H9 (cell line): ENCODE measurements around the gene USP9X. TPM values are rescaled to one million over a fixed set of nuclear protein-coding genes. Genes with fewer than 3 reads are reported as not detected.

Experiments used
- DNase-seq: peaks from one replicate; pipeline ENCODE4 v3.0.0-alpha.2; 2017
- H2AFZ ChIP-seq: one replicate; pipeline ENCODE4 v1.6.1; 2013; ENCODE audit warnings: mild to moderate bottlenecking, low read length, control low read depth, moderate library complexity
- H2AK5ac ChIP-seq: 2 replicates; pipeline ENCODE4 v1.6.1; 2013; ENCODE audit warnings: low read length, control low read depth, mixed read lengths; ENCODE audit not compliant: insufficient read length
- H2BK120ac ChIP-seq: one replicate; pipeline ENCODE4 v1.6.1; 2013; ENCODE audit warnings: low read depth, mild to moderate bottlenecking, low read length, control low read depth, inconsistent platforms; ENCODE audit not compliant: poor library complexity, severe bottlenecking
- H2BK12ac ChIP-seq: 2 replicates; pipeline ENCODE4 v1.6.1; 2013; ENCODE audit warnings: low read length, control low read depth, mixed read lengths, low read depth; ENCODE audit not compliant: insufficient read length
- H2BK15ac ChIP-seq: 2 replicates; pipeline ENCODE4 v1.6.1; 2013; ENCODE audit warnings: low read depth, low read length, control low read depth
- H2BK20ac ChIP-seq: one replicate; pipeline ENCODE4 v1.6.1; 2013; ENCODE audit warnings: low read depth, mild to moderate bottlenecking, low read length, control low read depth, inconsistent platforms; ENCODE audit not compliant: poor library complexity, severe bottlenecking
- H2BK5ac ChIP-seq: 2 replicates; pipeline ENCODE4 v1.6.1; 2013; ENCODE audit warnings: low read length, control low read depth, mixed read lengths; ENCODE audit not compliant: insufficient read length
- H3K14ac ChIP-seq: 2 replicates; pipeline ENCODE4 v1.6.1; 2013; ENCODE audit warnings: low read length, control low read depth; ENCODE audit not compliant: insufficient read depth
- H3K18ac ChIP-seq: 2 replicates; pipeline ENCODE4 v1.6.1; 2013; ENCODE audit warnings: low read depth, mild to moderate bottlenecking, mixed read lengths, low read length, control low read depth; ENCODE audit not compliant: insufficient read length
- H3K23ac ChIP-seq: 2 replicates; pipeline ENCODE4 v1.6.1; 2013; ENCODE audit warnings: low read length, control low read depth, mixed read lengths, low read depth; ENCODE audit not compliant: insufficient read length
- H3K23me2 ChIP-seq: 2 replicates; pipeline ENCODE4 v1.6.1; 2013; ENCODE audit warnings: low read depth, mild to moderate bottlenecking, mixed read lengths, low read length, control low read depth; ENCODE audit not compliant: insufficient read length, poor library complexity, severe bottlenecking
- H3K27ac ChIP-seq: 2 replicates; pipeline ENCODE4 v1.5.1; 2013; ENCODE audit warnings: low read length, control low read depth, mixed read lengths, low read depth; ENCODE audit not compliant: insufficient read length
- H3K27me3 ChIP-seq: 2 replicates; pipeline ENCODE4 v1.6.1; 2013; ENCODE audit warnings: low read length, control low read depth, inconsistent platforms; ENCODE audit not compliant: insufficient read depth
- H3K4ac ChIP-seq: 2 replicates; pipeline ENCODE4 v1.6.1; 2013; ENCODE audit warnings: low read depth, mild to moderate bottlenecking, control low read depth, inconsistent platforms, low read length, moderate library complexity
- H3K4me1 ChIP-seq: 2 replicates; pipeline ENCODE4 v1.6.1; 2013; ENCODE audit warnings: low read length, control low read depth, inconsistent platforms; ENCODE audit not compliant: insufficient read depth
- H3K4me2 ChIP-seq: 2 replicates; pipeline ENCODE4 v1.6.1; 2013; ENCODE audit warnings: low read length, control low read depth, mixed read lengths; ENCODE audit not compliant: insufficient read length, insufficient read depth
- H3K56ac ChIP-seq: 2 replicates; pipeline ENCODE4 v1.6.1; 2013; ENCODE audit warnings: low read depth, mild to moderate bottlenecking, mixed read lengths, low read length, control low read depth; ENCODE audit not compliant: insufficient read length
- H3K79me1 ChIP-seq: 2 replicates; pipeline ENCODE4 v1.6.1; 2013; ENCODE audit warnings: low read depth, mild to moderate bottlenecking, moderate library complexity, low read length, control low read depth, inconsistent platforms; ENCODE audit not compliant: insufficient read depth, poor library complexity, severe bottlenecking
- H3K79me2 ChIP-seq: 2 replicates; pipeline ENCODE4 v1.6.1; 2013; ENCODE audit warnings: low read length, control low read depth, inconsistent platforms; ENCODE audit not compliant: insufficient read depth
- H3K9ac ChIP-seq: 2 replicates; pipeline ENCODE4 v1.6.1; 2013; ENCODE audit warnings: low read length, control low read depth, mixed read lengths; ENCODE audit not compliant: insufficient read length; ENCODE audit errors: extremely low read depth
- H3K9me3 ChIP-seq: one replicate; pipeline ENCODE4 v1.6.1; 2013; ENCODE audit warnings: low read depth, low read length, inconsistent platforms; ENCODE audit not compliant: control insufficient read depth
- H3T11ph ChIP-seq: one replicate; pipeline ENCODE4 v1.6.1; 2013; ENCODE audit warnings: mild to moderate bottlenecking, low read length, control low read depth, inconsistent platforms
- H4K20me1 ChIP-seq: one replicate; pipeline ENCODE4 v1.6.1; 2013; ENCODE audit not compliant: control insufficient read depth, insufficient read length, insufficient read depth
- H4K5ac ChIP-seq: 2 replicates; pipeline ENCODE4 v1.6.1; 2013; ENCODE audit warnings: low read depth, mild to moderate bottlenecking, mixed read lengths, low read length, control low read depth; ENCODE audit not compliant: insufficient read length
- H4K8ac ChIP-seq: replicated peaks from 2 replicates; pipeline ENCODE4 v1.6.1; 2013; ENCODE audit warnings: low read length, control low read depth, mixed read lengths, low read depth; ENCODE audit not compliant: insufficient read length
- H4K91ac ChIP-seq: 2 replicates; pipeline ENCODE4 v1.6.1; 2013; ENCODE audit warnings: low read depth, mild to moderate bottlenecking, moderate library complexity, mixed read lengths, low read length, control low read depth; ENCODE audit not compliant: insufficient read length
- H3K27ac Mint-ChIP-seq, 3 experiments: 2 replicates in 2 of 3; 3 replicates in 1 of 3; pipeline ENCODE4 v1.8.0; 2020 to 2021; ENCODE audit warnings: mixed read lengths in 3 of 3, mild to moderate bottlenecking in 1 of 3, moderate library complexity in 1 of 3
- H3K27me3 Mint-ChIP-seq: 2 replicates; pipeline ENCODE4 v1.8.0; 2021; ENCODE audit warnings: low read depth, mild to moderate bottlenecking, moderate library complexity, mixed read lengths
- H3K36me3 Mint-ChIP-seq, 3 experiments: 2 replicates in 2 of 3; 3 replicates in 1 of 3; pipeline ENCODE4 v1.8.0; 2020 to 2021; ENCODE audit warnings: low read depth in 3 of 3, mixed read lengths in 3 of 3; ENCODE audit not compliant: insufficient read depth in 1 of 3
- H3K4me1 Mint-ChIP-seq, 2 experiments: 2 replicates each; pipeline ENCODE4 v1.8.0; 2020; ENCODE audit warnings: mixed read lengths in 2 of 2
- H3K4me3 Mint-ChIP-seq, 2 experiments: 2 replicates in 1 of 2; 3 replicates in 1 of 2; pipeline ENCODE4 v1.8.0; 2020 to 2021; ENCODE audit warnings: mild to moderate bottlenecking in 2 of 2, mixed read lengths in 2 of 2, moderate library complexity in 1 of 2
- H3K9me3 Mint-ChIP-seq, 2 experiments: 2 replicates in 1 of 2; 3 replicates in 1 of 2; pipeline ENCODE4 v1.8.0; 2020; ENCODE audit warnings: mild to moderate bottlenecking in 2 of 2, mixed read lengths in 2 of 2, moderate library complexity in 1 of 2
- CTCF ChIP-seq: fragments of 200-600 bp; sonication (generic); conservative IDR thresholded peaks from 3 replicates; pipeline ENCODE4 v1.8.0; 2021; ENCODE audit warnings: antibody characterized with exemption, mild to moderate bottlenecking
- WGBS: extraction: QIAGEN DNeasy Blood & Tissue Kit; methylation state at CpG from one replicate; pipeline ENCODE4 v1.1.7; 2013; ENCODE audit warnings: missing lambda C conversion rate, low lambda C conversion rate, mixed read lengths; ENCODE audit not compliant: insufficient read length; ENCODE audit errors: extremely low coverage; 5-methylcytosine and 5-hydroxymethylcytosine counted together
- total RNA-seq: library from RNA; stranded (reverse); gene quantifications from 2 replicates; pipeline ENCODE4 v1.2.1, GENCODE V29; 2021

Gene USP9X
- total RNA-seq, 1 experiment from 2014 or later, result 284 TPM

- Histone ChIP-seq H2BK12ac (no peak overlapping the region), H4K8ac (no peak overlapping the region), H3K27me3 (no peaks in the 10 kb centered on the region), H3K79me1 (no peaks in the 10 kb centered on the region), H4K91ac (no peak overlapping the region), H3K4me2 (peak overlapping the region; percentile 41), H3K79me2 (peaks cover 88% of the 10 kb centered on the region), H3K23ac (no peak overlapping the region), H2BK5ac (no peak overlapping the region), H3K4ac (no peak overlapping the region), H3K14ac (no peak overlapping the region), H2AFZ (no peak overlapping the region), H4K20me1 (peaks cover 2% of the 10 kb centered on the region), H3K9me3 (no peaks in the 10 kb centered on the region), H2BK120ac (no peak overlapping the region), H3K23me2 (no peaks in the 10 kb centered on the region), H3K18ac (no peak overlapping the region), H3K4me1 (peaks cover 2% of the 10 kb centered on the region; the same call in 1 of the 2 replicates), H3K27ac (no peak overlapping the region), H2BK15ac (no peak overlapping the region), H2BK20ac (no peak overlapping the region), H3T11ph (no peak overlapping the region), H3K56ac (no peak overlapping the region), H2AK5ac (no peak overlapping the region), H3K9ac (no peak overlapping the region), H4K5ac (no peak overlapping the region)
- H3K36me3 Mint-ChIP-seq, result peaks cover 8 to 83% (median 61%) of the 10 kb centered on the region in 3 experiments
- H3K27me3 Mint-ChIP-seq, result peaks cover 2% of the 10 kb centered on the region; the same call in 1 of the 2 replicates
- WGBS, result no CpG with 5 or more reads among the region's 2 CpGs
- H3K4me1 Mint-ChIP-seq, result peaks cover 46 to 75% of the 10 kb centered on the region in 2 experiments
- no peak for DNase-seq
- TF ChIP-seq CTCF, result no peak
- peaks cover 49 to 51% of the 10 kb centered on the region in 2 experiments for H3K9me3 Mint-ChIP-seq
- peak overlapping the region; percentile 4 to 10; a peak in 3 of 5 replicates for H3K4me3 Mint-ChIP-seq
- peak overlapping the region in 2 of 3 experiments; percentile 0 to 45; a peak in 1 of 7 replicates for H3K27ac Mint-ChIP-seq
Observed at GRCh38 chrX:41095908-41096307, 10.7 kb downstream of the USP9X start.
